DND-41 (cell line): Measurements from ENCODE around the gene GIPC1.

Experiments
- ATAC-seq: fragments of 200-7000 bp; cut with Tn5 transposase; 3 replicates; pipeline ENCODE4 v1.9.1; 2021; ENCODE audit warnings: low read depth; ENCODE audit not compliant: insufficient read depth
- DNase-seq: peaks from one replicate; pipeline ENCODE4 v3.0.0-alpha.2; 2020
- H2AFZ ChIP-seq: 2 replicates; pipeline ENCODE4 v1.6.0; 2012; ENCODE audit warnings: low read depth, low read length
- H3K27ac ChIP-seq: 2 replicates; pipeline ENCODE4 v1.5.1; 2012; ENCODE audit warnings: low read length, inconsistent platforms
- H3K27me3 ChIP-seq: fragments of 200-600 bp; sonication (generic); 2 replicates; pipeline ENCODE4 v1.6.0; 2012; ENCODE audit warnings: low read length, mild to moderate bottlenecking, inconsistent platforms; ENCODE audit not compliant: insufficient read depth, poor library complexity
- H3K36me3 ChIP-seq: 2 replicates; pipeline ENCODE4 v1.5.1; 2012; ENCODE audit warnings: low read length, inconsistent platforms; ENCODE audit not compliant: insufficient read depth
- H3K4me1 ChIP-seq: 2 replicates; pipeline ENCODE4 v1.5.1; 2012; ENCODE audit warnings: mild to moderate bottlenecking, low read length; ENCODE audit not compliant: insufficient read depth
- H3K4me2 ChIP-seq: 2 replicates; pipeline ENCODE4 v1.6.0; 2012; ENCODE audit warnings: mild to moderate bottlenecking, moderate library complexity, low read length, inconsistent platforms; ENCODE audit not compliant: insufficient read depth
- H3K4me3 ChIP-seq, 2 experiments: fragments of 200-600 bp in 1 of 2; shearing (Covaris generic) in 1 of 2; 2 replicates each; pipeline ENCODE4 v1.5.1; 2012 to 2016; ENCODE audit warnings: inconsistent platforms in 2 of 2, low read length in 2 of 2, mild to moderate bottlenecking in 2 of 2, low read depth in 1 of 2, moderate library complexity in 1 of 2
- H3K79me2 ChIP-seq: 2 replicates; pipeline ENCODE4 v1.6.0; 2012; ENCODE audit warnings: low read length, inconsistent platforms; ENCODE audit not compliant: insufficient read depth
- H3K9ac ChIP-seq: 2 replicates; pipeline ENCODE4 v1.6.0; 2012; ENCODE audit warnings: low read depth, mild to moderate bottlenecking, inconsistent platforms, low read length, moderate library complexity
- H3K9me3 ChIP-seq: 2 replicates; pipeline ENCODE4 v1.5.1; 2012; ENCODE audit warnings: low read length, moderate library complexity, mild to moderate bottlenecking, inconsistent platforms; ENCODE audit not compliant: insufficient read depth, severe bottlenecking
- H4K20me1 ChIP-seq: 2 replicates; pipeline ENCODE4 v1.6.0; 2012; ENCODE audit warnings: low read length; ENCODE audit not compliant: insufficient read depth
- CTCF ChIP-seq: IDR thresholded peaks from 2 replicates; pipeline ENCODE4 v1.5.1; 2012; ENCODE audit warnings: borderline replicate concordance, low read length, moderate library complexity, mild to moderate bottlenecking; ENCODE audit not compliant: poor library complexity, severe bottlenecking; ENCODE audit errors: extremely low read depth
- EZH2 ChIP-seq: IDR thresholded peaks from 3 replicates; pipeline ENCODE4 v1.6.1; 2012; ENCODE audit warnings: borderline replicate concordance, low read depth, mild to moderate bottlenecking, moderate library complexity, low read length, inconsistent platforms; ENCODE audit not compliant: severe bottlenecking

GIPC1 gene

GRCh38 chr19:14428882-14429416 is 67.0 kb downstream of the GIPC1 start:
- Histone ChIP-seq H3K27me3 (no peaks in the 10 kb centered on the region), H4K20me1 (no peaks in the 10 kb centered on the region), H3K36me3 (no peaks in the 10 kb centered on the region; the same call in 1 of the 2 replicates), H2AFZ (no peak overlapping the region), H3K4me1 (peaks cover 17% of the 10 kb centered on the region), H3K9me3 (no peaks in the 10 kb centered on the region), H3K79me2 (peaks cover 15% of the 10 kb centered on the region), H3K4me2 (no peak overlapping the region), H3K27ac (no peak overlapping the region), H3K4me3 (no peak overlapping the region), H3K9ac (no peak overlapping the region)
- TF ChIP-seq EZH2 (no peak), CTCF (no peak)
- ATAC-seq (no peak), DNase-seq (no peak)
